ENCODE data around the gene KIFC3.
"Not testable (repeated sequence)": the region's sequence is repeated elsewhere in the genome, so short reads cannot be mapped to it uniquely, and the experiment has no call there.

The KIFC3 gene

DNA sequence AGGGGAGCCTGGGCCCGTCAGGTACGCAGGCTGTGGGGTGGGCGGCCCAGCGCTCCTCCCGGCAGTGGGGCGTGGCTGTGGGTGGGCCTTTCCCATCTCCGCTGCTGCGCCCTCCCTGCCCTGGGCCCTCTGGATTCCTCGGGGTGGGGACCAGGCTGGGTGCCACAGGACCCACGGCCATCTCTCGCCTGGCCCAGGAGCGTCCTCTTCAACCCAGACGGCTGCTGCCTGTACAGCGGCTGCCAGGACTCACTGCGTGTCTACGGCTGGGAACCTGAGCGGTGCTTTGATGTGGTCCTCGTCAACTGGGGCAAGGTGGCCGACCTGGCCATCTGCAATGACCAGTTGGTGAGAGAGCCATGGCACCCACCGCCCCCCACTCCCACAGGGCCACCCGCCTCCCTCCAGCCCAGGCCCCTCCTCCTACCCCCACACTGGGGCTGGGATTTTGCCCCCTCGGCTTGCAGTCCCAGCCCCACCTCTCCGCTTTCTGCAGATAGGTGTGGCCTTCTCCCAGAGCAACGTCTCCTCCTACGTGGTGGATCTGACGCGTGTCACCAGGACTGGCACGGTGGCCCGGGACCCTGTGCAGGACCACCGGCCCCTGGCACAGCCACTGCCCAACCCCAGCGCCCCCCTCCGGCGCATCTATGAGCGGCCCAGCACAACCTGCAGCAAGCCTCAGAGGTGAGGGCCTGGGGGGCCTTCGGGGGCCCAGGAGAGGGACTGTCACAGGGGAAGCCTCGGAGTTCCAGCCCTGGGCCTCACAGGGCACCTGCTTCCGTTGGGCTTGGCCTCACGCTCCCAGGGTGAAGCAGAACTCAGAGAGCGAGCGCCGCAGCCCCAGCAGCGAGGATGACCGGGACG is 49.5 kb downstream of the KIFC3 start:
- no peak for DNase-seq

DNA sequence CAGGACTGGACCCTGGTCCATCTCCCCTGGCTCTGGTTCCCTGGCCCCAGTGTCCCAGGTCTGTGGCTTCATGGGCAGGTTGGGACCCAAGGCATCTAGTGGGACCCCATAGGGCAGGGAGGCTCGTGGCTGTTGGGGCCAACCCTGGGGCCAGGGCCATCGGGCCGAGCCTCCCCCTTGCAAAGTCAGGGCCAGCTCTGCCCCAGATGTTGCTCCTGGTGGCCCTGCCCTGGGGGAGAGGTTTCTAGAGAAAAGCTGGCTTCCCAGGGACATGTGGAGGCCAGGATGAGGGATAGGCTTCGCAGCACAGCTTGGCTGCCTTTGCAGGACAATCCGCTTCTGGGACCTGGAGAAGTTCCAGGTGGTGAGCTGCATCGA is 50.1 kb downstream of the KIFC3 start:
- DNase-seq: no peak

DNA sequence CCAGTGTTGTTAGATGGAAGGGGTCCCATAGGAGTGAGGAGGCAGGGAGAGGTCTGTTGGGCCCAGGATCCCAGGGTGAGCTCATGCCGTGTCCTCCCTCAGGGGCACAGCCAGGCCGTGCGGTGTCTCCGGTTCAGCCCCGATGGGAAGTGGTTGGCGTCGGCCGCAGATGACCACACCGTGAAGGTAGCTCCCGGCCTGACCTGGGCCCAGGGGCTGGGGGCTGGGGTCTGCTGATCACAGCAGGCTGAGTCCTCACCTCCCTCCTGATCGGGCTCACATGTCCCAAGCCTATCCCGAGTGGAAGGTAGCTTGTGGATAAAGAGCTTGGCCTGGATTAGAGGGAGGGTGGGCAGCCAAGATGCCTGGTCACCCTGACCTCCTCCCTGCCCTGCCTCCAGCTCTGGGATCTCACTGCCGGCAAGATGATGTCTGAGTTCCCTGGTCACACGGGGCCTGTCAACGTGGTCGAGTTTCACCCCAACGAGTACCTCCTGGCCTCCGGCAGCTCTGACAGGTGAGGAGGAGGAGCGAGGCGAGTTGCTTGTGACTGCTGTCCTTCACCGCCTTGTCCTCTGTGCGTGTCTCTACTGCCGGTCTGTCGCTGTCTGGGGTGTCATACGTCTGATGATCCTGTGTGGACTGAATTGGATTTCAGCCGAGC is 50.6 kb downstream of the KIFC3 start:
- DNase-seq: no peak

GRCh38 chr16:57750796-57751538 is 51.3 kb downstream of the KIFC3 start:
- DNase-seq: no peak

DNA sequence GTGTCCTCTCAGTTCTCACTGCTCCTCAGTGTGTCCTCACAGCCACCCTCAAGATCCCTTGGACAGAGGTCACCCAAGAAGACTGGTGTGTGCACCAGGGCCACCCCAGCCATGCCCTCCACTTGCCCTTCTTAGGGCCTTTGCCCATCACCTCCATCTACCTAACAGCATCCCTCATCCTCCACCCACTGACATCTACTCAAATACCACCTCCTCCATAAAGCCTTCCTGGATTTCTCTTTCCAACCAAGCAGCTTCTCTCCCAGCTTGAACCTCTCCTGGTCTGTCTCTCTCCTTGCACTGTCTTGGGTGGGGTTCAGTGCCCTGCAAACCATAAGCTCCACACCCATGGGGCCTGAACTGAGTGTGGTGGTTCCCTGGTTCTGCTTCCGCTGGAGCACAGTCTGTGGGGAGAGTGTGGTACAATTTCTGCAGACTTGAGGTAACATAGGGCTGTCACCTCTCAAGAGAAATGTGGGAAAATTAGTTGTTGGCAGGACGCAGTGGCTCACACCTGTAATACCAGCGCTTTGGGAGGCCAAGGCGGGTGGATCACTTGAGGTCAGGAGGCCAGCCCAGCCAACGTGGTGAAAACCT is 52.3 kb downstream of the KIFC3 start:
- DNase-seq: no peak

DNA sequence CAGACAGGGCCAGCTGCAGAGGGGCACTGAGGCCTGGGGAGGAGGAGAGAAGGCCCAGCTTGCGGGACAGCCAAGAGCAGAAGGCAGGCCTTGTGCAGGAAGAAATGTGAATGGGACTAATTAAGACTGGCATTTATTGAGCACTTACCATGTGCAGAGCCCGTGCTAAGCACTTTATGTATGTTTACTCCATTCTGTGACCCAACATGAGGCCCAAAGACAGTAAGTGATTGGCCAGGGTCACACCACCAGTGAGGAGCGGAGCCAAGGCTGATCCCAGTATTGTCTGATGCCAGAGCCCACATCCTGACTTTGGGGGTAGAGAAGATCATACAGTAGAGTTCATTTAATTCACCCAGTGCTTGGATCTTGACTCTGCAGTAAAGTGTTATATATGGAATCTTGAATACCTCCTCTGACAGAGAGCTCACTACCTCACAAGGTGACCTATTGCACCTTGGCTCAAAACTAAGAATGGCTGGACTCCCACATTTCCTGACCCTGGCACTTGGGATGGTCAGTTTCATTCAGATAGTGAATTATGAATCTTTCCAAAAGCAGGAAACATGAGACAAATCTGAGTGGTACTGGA is 53.1 kb downstream of the KIFC3 start:
- no peak for DNase-seq

DNA sequence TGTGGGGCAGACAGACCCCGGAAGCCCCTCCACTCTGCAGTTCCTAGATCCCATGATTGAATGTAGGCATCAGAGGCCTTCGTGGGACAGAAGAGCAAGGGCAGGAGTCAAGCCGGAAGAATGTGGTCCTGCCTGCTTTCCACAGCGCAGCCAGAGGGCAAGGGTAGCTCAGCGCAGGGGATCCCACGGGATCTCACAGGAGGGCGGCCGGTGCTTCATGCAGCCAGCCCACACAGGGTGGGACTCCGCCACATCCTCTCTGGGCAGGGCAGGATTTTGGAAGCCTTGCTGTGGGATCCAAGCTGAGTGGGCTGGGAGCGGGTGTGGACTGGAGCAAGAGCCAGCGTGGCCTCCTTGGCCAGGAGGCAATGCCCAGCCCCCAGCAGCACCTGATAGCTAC is 53.7 kb downstream of the KIFC3 start:
- DNase-seq: no peak

GRCh38 chr16:57747996-57748395 is 54.3 kb downstream of the KIFC3 start:
- DNase-seq: no peak

DNA sequence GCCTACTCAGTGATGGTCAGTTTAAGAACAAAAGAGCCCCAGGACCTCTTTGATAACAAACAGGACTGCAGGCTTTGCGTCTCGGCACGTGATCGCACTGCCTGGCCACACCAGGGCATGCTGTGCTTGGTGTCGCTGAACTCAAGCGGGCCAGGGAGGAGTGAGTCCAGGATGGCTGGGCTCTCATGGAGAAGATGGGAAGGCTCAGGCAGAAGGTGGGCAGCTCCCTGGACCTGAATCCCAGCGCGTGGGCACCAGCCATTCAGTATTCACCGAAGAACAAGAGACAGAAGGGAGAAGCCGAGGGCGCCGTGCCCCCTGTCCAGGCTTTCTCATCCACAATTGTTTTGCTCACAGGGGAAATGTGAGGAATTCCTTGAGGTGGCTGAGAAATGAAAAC is 54.8 kb downstream of the KIFC3 start:
- no peak for DNase-seq

DNA sequence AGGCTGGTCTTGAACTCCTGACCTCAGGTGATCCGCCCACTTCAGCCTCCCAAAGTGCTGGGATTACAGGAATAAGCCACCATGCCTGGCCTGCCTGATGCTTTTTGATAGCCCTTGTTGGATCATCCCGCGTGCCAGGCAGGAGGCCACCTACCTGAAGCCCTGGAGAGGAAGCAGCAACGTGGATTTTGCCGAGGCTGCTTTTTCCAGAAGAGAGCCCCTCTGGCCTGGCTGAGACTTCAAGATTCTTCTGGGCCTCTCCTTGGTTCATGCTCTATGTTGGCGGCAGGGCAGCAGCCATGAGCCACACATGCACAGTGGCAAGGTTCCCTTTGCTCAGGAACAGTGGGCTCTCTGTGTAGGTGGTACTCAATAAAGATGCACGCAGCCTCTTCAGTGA is 55.2 kb downstream of the KIFC3 start:
- DNase-seq: no peak

DNA sequence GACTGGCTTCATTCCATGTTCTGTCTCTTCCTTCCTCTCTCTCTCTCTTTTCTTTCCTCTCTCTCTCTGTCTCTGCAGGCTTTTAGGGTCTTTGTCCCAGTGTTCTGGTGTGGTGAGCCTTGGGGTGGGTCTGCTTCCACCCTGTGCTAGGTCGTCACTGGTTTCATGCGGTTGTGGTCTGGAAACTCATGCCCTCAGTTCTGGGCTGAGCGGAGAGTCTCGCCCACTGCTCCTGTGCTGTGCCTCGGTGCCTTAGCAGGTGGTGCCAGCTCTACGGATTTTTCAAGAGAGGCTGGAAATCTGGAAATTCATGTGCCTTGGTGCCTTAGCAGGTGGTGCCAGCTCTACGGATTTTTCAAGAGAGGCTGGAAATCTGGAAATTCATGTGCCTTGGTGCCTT is 56.0 kb downstream of the KIFC3 start:
- not testable (repeated sequence) for DNase-seq

GRCh38 chr16:57745768-57746167 is 56.5 kb downstream of the KIFC3 start:
- DNase-seq: no peak

DNA sequence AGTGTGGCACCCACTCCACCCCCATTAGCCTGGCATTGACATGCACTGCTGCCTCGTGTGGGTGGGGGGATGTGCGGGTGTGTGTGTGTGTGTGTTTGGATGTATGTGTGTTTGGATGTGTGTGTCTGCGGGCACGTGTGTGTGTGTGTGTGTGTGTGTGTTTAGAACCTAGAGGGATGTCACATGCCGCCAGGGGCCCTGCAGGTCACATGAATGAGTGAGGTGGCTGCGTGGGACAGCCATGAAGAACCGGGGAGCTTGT is 57.7 kb downstream of the KIFC3 start:
- no peak for DNase-seq

DNA sequence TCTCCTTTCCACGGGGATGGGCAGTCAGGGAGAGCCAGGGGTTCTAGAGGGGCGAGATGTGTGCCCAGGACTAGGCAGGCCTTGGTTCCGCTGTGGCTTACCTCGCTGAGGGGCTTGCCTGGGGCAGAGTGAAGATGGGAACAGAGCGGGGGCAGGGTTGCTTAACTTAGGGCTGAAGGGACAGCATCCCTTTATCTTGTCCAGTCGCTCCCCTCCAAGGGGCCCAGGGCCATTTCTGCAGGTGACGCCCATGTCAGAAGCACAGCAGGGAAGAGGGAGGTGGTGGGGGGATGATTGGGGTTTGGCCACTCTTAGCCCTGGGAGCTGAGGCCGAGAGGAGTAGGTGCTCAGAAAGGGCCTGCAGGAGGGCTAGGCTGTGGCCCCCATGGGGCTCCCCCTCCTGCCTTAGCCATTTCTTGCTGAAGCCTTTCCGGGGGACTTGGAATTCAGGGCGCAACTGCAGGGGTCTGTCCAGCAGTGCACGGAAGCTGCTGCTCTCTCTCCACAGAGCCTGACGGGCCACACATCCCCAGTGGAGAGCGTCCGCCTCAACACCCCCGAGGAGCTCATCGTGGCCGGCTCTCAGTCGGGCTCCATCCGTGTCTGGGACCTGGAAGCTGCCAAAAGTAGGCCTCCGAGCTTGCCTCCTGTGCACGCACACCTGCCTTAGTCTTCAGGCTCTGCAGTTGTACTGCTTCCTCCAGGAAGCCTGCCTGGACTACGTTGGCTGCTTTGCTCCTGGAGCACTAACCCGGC is 58.2 kb downstream of the KIFC3 start:
- no peak for DNase-seq

DNA sequence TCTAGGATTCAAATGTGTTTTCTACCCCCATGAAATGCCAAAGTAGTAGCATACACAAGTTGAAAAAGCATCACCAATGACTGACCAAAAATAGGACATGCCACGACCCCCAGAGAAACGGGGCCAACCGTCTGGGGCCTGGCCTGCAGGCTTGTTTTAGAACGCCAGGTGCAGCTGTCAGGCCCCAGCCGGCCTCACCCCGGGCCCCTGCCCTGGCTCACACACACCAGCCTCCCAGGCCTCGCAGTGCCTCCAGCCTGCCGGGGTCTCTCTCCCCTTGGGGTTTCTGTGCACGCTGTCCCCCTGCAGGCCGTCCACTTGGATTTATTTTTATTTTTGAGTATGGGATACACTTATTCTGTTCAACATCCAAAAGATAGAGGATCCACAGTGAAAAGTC is 58.8 kb downstream of the KIFC3 start:
- no peak for DNase-seq

DNA sequence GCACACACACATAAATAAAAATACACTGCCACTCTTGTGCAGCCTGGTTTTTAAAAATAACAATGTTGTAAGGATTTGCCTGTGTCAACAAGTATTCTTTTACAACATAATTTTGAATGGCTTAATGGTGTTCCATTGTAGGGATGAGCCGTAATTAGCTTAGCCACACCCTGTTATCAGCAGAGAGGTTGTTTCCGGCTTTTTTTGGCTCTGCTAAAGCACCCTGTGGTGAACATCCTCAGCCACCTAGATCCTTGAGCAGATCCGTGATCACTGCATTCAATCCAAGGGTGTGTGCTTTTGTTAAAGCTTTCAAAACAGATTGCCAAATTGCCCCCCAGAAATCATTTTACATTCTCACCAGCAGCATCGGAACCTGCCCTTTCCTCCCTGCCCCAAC is 59.7 kb downstream of the KIFC3 start:
- no peak for DNase-seq

- no peak for DNase-seq
Observed at GRCh38 chr16:57741660-57742191, 60.6 kb downstream of the KIFC3 start.

GRCh38 chr16:57740423-57741071 is 61.7 kb downstream of the KIFC3 start:
- no peak for DNase-seq

DNA sequence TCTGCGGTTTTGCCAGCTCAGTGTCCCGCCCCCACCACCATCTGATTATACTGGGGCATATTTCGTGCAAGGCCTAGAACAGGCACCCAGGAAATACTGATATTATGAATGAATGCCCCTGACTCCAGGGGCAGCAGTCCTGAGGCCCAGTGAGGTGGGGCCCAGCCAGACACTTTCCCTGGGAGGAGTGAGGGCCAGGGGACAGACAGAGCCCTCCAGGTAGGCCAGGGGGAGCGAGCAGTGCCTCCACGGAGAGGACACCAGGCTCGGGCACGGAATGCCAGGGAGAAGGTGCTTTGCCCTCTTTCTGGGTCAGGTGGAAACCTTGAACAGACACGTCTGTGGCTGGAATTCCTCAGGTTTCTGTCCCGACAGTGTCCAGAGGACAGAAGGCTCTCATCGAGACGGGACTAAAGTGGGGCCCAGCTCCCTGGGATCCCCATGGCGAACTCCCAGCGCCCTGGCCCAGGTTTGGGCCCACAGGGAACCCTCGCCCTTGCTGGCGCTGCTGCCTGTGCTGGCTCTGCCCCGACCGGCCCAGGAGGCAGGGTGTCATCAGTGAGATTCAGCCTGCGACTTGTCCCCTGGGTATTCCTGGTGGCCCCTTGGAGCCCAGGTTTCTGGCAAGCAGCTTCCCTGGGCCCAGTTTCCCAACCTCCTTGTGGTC is 62.4 kb downstream of the KIFC3 start:
- DNase-seq: no peak

- DNase-seq: no peak
Observed at GRCh38 chr16:57738844-57739243, 63.4 kb downstream of the KIFC3 start.
